ENCODE results near the gene SNX6. TPM values are rescaled to one million over a fixed set of nuclear protein-coding genes. Genes with fewer than 3 reads are reported as not detected.
"Not testable (repeated sequence)": the region's sequence is repeated elsewhere in the genome, so short reads cannot be mapped to it uniquely, and the experiment has no call there.

Gene SNX6
- polyA plus RNA-seq, 3 donors: 101 to 139 (median 119) TPM

GRCh38 chr14:34547136-34547520 is 82.8 kb downstream of the SNX6 start:
- not testable (repeated sequence) for DNase-seq (ENCODE audit: extremely low read depth in 1 of 11, low read depth in 9 of 11, low spot score in 4 of 11)

GRCh38 chr14:34546272-34547135 is 83.4 kb downstream of the SNX6 start:
- DNase-seq (ENCODE audit: extremely low read depth in 1 of 11, low read depth in 9 of 11, low spot score in 4 of 11): not testable (repeated sequence)

GRCh38 chr14:34540181-34541059 is 89.5 kb downstream of the SNX6 start:
- DNase-seq (ENCODE audit: extremely low read depth in 1 of 11, low read depth in 9 of 11, low spot score in 4 of 11): not testable (repeated sequence)

GRCh38 chr14:34539407-34540180 is 90.4 kb downstream of the SNX6 start, which contains the start of gene EAPP:
Gene EAPP, minus strand, starts transcription at chr14:34539701. Its CDS starts 73 bp downstream, at chr14:34539628.
- peak; percentile 86 to 97 (median 94) for DNase-seq (ENCODE audit: extremely low read depth in 1 of 11, low read depth in 9 of 11, low spot score in 4 of 11)

GRCh38 chr14:34538871-34539406 is 91.0 kb downstream of the SNX6 start:
- peak in 2 of 11 donors; percentile 3 to 39 for DNase-seq (ENCODE audit: extremely low read depth in 1 of 11, low read depth in 9 of 11, low spot score in 4 of 11)

- not testable (repeated sequence) for DNase-seq (ENCODE audit: extremely low read depth in 1 of 11, low read depth in 9 of 11, low spot score in 4 of 11)
These were observed 91.9 kb downstream of the SNX6 start for GRCh38 chr14:34538096-34538495.

- no peak for DNase-seq (ENCODE audit: extremely low read depth in 1 of 11, low read depth in 9 of 11, low spot score in 4 of 11)
These were observed 92.3 kb downstream of the SNX6 start for GRCh38 chr14:34537677-34538009.

GRCh38 chr14:34536951-34537676 is 92.8 kb downstream of the SNX6 start:
- no peak for DNase-seq (ENCODE audit: extremely low read depth in 1 of 11, low read depth in 9 of 11, low spot score in 4 of 11)

- no peak for DNase-seq (ENCODE audit: extremely low read depth in 1 of 11, low read depth in 9 of 11, low spot score in 4 of 11)
These were observed 102.4 kb downstream of the SNX6 start for GRCh38 chr14:34527591-34527990.

GRCh38 chr14:34524216-34524615 is 105.7 kb downstream of the SNX6 start:
- not testable (repeated sequence) for DNase-seq (ENCODE audit: extremely low read depth in 1 of 11, low read depth in 9 of 11, low spot score in 4 of 11)

- DNase-seq (ENCODE audit: extremely low read depth in 1 of 11, low read depth in 9 of 11, low spot score in 4 of 11): no peak
These were observed 107.5 kb downstream of the SNX6 start for GRCh38 chr14:34522496-34522895.

- not testable (repeated sequence) for DNase-seq (ENCODE audit: extremely low read depth in 1 of 11, low read depth in 9 of 11, low spot score in 4 of 11)
These were observed 108.9 kb downstream of the SNX6 start for GRCh38 chr14:34521071-34521470.

GRCh38 chr14:34520304-34520970 is 109.5 kb downstream of the SNX6 start:
- DNase-seq (ENCODE audit: extremely low read depth in 1 of 11, low read depth in 9 of 11, low spot score in 4 of 11): not testable (repeated sequence)

Other genes with a start within 250 kb of the SNX6 start
- 10 to 100 TPM; 28.5 to 34.0 (median 30.9) TPM for gene SPTSSA, start 167.9 kb downstream of the SNX6 start, polyA plus RNA-seq (ENCODE audit: insufficient read length in 3 of 3)
- 10 to 100 TPM; 62.9 to 89.6 (median 66.3) TPM for gene EAPP, start 90.4 kb downstream of the SNX6 start, polyA plus RNA-seq (ENCODE audit: insufficient read length in 3 of 3)
- gene CFL2, start 84.4 kb upstream of the SNX6 start, polyA plus RNA-seq (ENCODE audit: insufficient read length in 3 of 3): 10 to 100 TPM; 60.0 to 80.8 (median 65.7) TPM
- 10 to 100 TPM; 25.2 to 29.7 (median 29.4) TPM for gene BAZ1A, start 245.2 kb upstream of the SNX6 start, polyA plus RNA-seq (ENCODE audit: insufficient read length in 3 of 3)